HG03045 (cell line): Measurements from ENCODE around the gene EPB41L2.

Experiments used
- ATAC-seq: cut with Tn5 transposase; IDR thresholded peaks from one replicate; pipeline ENCODE4 v1.9.1; 2021; ENCODE audit warnings: mild to moderate bottlenecking, moderate library complexity; ENCODE audit not compliant: unreplicated experiment

Gene EPB41L2

GRCh38 chr6:130980310-130981032, 82.6 kb downstream of the EPB41L2 start:
- no peak for ATAC-seq

GRCh38 chr6:130978660-130979396, 84.2 kb downstream of the EPB41L2 start:
- ATAC-seq: no peak

GRCh38 chr6:130978180-130978579, 84.9 kb downstream of the EPB41L2 start:
- ATAC-seq: no peak

- no peak for ATAC-seq
Measured at GRCh38 chr6:130975325-130975724, 87.7 kb downstream of the EPB41L2 start.

- no peak for ATAC-seq
Measured at GRCh38 chr6:130973521-130974277, 89.3 kb downstream of the EPB41L2 start.

- no peak for ATAC-seq
Measured at GRCh38 chr6:130971504-130971903, 91.5 kb downstream of the EPB41L2 start.

GRCh38 chr6:130970839-130971410, 92.1 kb downstream of the EPB41L2 start:
- no peak for ATAC-seq

GRCh38 chr6:130969791-130970491, 93.1 kb downstream of the EPB41L2 start:
- no peak for ATAC-seq

DNA sequence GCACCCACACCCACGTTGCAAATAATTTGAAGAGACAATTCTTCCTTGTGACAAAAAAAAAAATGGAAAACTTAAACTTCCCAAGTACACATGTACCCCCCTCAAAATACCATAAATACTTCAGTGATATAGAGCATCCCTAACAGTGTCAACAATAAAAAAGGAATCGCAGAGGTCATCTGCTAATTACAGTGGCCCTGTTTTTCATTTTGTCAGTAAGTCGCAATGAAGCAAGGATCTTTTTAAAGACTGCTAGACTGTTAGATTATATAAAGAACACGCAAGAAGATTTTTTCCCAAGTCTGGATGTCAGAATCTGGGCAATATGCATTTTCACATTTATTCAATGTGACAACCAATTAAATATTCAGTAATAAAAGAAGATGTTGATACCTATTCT, 93.9 kb downstream of the EPB41L2 start:
- ATAC-seq: no peak

GRCh38 chr6:130968476-130968875, 94.6 kb downstream of the EPB41L2 start:
- ATAC-seq: no peak

GRCh38 chr6:130967502-130968445, 95.3 kb downstream of the EPB41L2 start:
- ATAC-seq: no peak

GRCh38 chr6:130966344-130966980, 96.6 kb downstream of the EPB41L2 start:
- no peak for ATAC-seq

GRCh38 chr6:130965656-130966055, 97.4 kb downstream of the EPB41L2 start:
- no peak for ATAC-seq

- ATAC-seq: no peak
Measured at GRCh38 chr6:130964808-130965604, 98.0 kb downstream of the EPB41L2 start.

DNA sequence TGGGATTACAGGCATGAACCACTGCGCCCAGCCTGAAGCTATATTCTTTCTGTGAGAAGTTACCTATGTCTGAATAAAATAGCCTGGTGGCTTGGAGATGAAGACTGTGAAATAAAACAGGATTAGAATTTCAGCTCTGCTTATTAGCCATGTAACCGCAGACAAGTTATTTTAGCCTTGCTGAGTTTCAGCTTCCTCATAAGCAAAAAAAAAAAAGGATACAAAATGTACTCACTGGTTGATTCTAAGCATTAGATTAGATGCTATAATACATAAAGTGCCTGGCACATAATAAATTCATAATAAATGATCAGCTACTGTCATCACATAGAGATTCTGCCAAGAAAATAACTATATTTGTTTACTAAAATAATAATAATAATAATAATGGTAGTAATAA, 98.8 kb downstream of the EPB41L2 start:
- no peak for ATAC-seq

DNA sequence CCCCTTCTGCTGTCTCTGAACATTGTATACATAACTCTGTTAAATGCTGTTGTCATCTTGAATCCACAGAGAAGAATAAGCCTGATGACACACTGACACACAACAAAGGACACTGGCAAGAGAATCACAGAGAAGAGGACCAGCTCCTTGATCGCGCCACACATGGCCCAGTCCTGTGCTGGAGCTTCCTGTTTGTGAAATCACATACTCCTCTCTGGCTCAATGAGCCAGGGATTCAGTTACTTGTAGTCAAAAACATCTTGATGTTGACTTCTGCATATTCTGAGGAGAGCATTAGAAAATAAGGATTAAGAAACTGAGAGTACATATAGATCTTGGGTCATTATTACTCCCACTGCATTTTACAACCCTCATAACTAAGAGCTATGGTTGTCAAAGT, 100.1 kb downstream of the EPB41L2 start:
- ATAC-seq: no peak

DNA sequence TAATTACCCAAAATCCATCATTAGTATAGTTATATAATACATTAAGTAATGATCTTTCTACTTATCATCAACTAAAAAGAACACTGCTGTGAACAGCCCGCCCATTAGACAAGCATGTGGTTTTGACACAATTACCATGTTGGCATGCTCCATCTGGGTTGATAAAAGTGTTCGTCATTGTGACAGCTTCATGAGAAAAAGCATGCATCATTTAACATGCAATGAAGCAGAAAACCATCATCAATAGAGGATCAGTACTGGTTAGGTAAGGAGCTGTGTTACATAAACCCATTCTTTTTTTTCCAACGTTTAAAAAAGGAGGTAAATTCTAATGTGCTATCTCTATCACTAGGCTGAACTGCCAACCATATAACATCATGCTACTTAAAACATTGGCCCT, 101.9 kb downstream of the EPB41L2 start:
- no peak for ATAC-seq

- no peak for ATAC-seq
Measured at GRCh38 chr6:130959951-130960350, 103.1 kb downstream of the EPB41L2 start.
